ENCODE data around the gene FBXL16.
"Not testable (repeated sequence)": the region's sequence is repeated elsewhere in the genome, so short reads cannot be mapped to it uniquely, and the experiment has no call there.

The FBXL16 gene

GRCh38 chr16:694187-694862 is 11.3 kb downstream of the FBXL16 start:
- no peak for DNase-seq (ENCODE audit: extremely low spot score)
- CTCF ChIA-PET = interaction anchor here (1.6 to 1.9 kb wide), 2 partner anchors 18 to 20 kb away, joined by 4 read pairs; partner anchors contain the start of gene METRN
- POLR2A ChIA-PET = no interaction called here
- TF ChIP-seq CTCF (IDR thresholded peaks at IDR 0.05; ENCODE audit: control extremely low read depth, extremely low read depth, low read depth, missing control alignments) = no peak

- ChIA-PET CTCF (interaction anchor here (1.9 kb wide), 1 partner anchor 19 kb away, joined by 4 read pairs; no protein-coding TSS in a partner anchor), POLR2A (no interaction called here)
- no peak for TF ChIP-seq CTCF (IDR thresholded peaks at IDR 0.05; ENCODE audit: control extremely low read depth, extremely low read depth, low read depth, missing control alignments)
- no peak for DNase-seq (ENCODE audit: extremely low spot score)
Observed at GRCh38 chr16:693766-694165, 11.8 kb downstream of the FBXL16 start.

- DNase-seq (ENCODE audit: extremely low spot score) = no peak
- ChIA-PET POLR2A (no interaction called here), CTCF (interaction anchor here (1.9 kb wide), 1 partner anchor 19 kb away, joined by 4 read pairs; no protein-coding TSS in a partner anchor)
- TF ChIP-seq CTCF (IDR thresholded peaks at IDR 0.05; ENCODE audit: control extremely low read depth, extremely low read depth, low read depth, missing control alignments) = no peak
Observed at GRCh38 chr16:693364-693763, 12.2 kb downstream of the FBXL16 start.

- CTCF ChIA-PET = interaction anchor here (1.9 kb wide), 1 partner anchor 20 kb away, joined by 4 read pairs; no protein-coding TSS in a partner anchor
- TF ChIP-seq CTCF (IDR thresholded peaks at IDR 0.05; ENCODE audit: control extremely low read depth, extremely low read depth, low read depth, missing control alignments) = no peak
- no peak for DNase-seq (ENCODE audit: extremely low spot score)
- POLR2A ChIA-PET = interaction anchor here (0.7 kb wide), 1 partner anchor 437 kb away, joined by 3 read pairs; no protein-coding TSS in a partner anchor
Observed at GRCh38 chr16:692356-693108, 13.1 kb downstream of the FBXL16 start.

GRCh38 chr16:691242-691641 is 14.4 kb downstream of the FBXL16 start:
- DNase-seq (ENCODE audit: extremely low spot score); CTCF ChIA-PET; POLR2A ChIA-PET: not testable (repeated sequence)

- DNase-seq (ENCODE audit: extremely low spot score) = no peak
- CTCF ChIA-PET = interaction anchor here (1.0 to 3.2 kb wide), 4 partner anchors 9 to 96 kb away, joined by 3 to 9 read pairs (median 4); partner anchors contain the start of genes METRN and STUB1
- POLR2A ChIA-PET = no interaction called here
- no peak for TF ChIP-seq CTCF (IDR thresholded peaks at IDR 0.05; ENCODE audit: control extremely low read depth, extremely low read depth, low read depth, missing control alignments)
Observed at GRCh38 chr16:689175-689897, 16.3 kb downstream of the FBXL16 start.
